Measurements from ENCODE around the gene SUN2.

Gene SUN2

DNA sequence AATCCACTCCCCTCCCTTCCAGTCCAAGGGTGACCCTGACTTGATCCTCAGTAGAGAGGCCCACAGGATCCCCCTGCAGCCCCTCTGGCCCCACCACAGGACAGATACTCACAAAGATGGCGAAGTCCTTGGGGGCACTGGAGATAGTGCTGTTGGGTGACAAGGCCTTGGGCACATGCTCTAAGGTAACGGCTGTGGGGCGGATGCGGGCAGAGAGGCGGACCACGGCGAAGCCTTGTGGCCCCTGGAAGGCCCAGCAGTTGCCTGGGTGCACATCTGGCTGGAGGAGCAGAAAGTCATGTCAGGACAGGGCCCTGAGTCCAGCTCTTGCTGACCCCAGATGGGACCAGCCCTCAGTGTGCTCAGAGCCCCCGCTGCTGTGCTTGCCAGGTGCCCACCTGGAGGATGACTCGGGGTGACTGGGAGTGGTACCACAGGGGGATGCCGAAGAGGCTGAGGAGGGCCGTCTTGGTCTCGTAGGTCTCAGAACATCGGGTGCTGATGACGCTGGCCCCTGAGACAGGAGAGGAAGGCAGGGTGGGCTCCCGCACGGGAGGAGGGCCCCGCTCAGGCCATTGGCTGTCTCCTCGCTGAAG lies 17.2 kb downstream of the SUN2 start:
- H3K9me3 Mint-ChIP-seq, result no peaks in the 10 kb centered on the region
- no peaks in the 10 kb centered on the region for H3K27me3 Mint-ChIP-seq
- H3K4me3 Mint-ChIP-seq, result no peak overlapping the region
- DNase-seq, result no peak
- peaks cover 100% of the 10 kb centered on the region for H3K36me3 Mint-ChIP-seq (ENCODE audit: low read depth)
- H3K4me1 Mint-ChIP-seq (ENCODE audit: low read depth), result peaks cover 51% of the 10 kb centered on the region
- peak overlapping the region; percentile 83 for H3K27ac Mint-ChIP-seq

DNA sequence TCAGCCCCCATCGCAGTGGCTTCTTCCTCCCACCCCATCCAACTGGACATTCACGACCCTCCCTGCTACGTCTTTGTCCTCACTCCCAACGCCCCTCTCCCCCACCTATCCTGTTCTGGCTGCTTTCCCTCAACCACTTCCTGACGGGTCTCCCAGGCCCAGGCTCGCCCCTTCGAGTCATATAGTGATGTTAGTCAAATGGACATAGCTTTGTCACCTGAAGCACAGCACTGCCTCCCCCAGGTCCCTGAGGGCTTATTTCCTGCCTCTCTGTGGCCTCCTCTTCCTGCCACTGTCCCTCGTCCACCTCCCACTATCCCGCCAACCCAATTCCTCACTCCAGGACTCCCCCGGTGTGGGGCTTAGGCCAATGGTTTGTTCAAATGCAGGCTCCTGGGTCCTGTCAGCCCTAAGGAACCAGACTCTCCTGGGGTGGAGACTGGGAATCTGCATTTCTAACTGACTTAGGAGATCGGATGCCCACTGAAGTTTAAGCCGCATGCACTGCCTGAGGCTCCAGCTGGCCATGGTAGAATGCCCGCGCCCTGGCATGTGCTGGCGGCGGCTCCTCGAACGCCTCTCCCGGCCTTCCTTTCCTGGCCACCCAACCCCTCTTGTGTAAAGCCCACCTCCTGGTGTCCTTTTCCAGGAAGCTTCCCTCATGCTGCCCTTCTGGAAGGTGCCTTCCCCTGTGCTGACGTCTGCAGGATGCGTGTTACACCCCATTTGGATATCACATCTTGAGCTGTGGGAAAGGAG lies 18.3 kb downstream of the SUN2 start:
- Mint-ChIP-seq H3K27me3 (no peaks in the 10 kb centered on the region), H3K4me3 (no peak overlapping the region), H3K4me1 (ENCODE audit: low read depth) (peaks cover 56% of the 10 kb centered on the region), H3K36me3 (ENCODE audit: low read depth) (peaks cover 100% of the 10 kb centered on the region), H3K9me3 (no peaks in the 10 kb centered on the region), H3K27ac (peak overlapping the region; percentile 83)
- DNase-seq, result no peak

DNA sequence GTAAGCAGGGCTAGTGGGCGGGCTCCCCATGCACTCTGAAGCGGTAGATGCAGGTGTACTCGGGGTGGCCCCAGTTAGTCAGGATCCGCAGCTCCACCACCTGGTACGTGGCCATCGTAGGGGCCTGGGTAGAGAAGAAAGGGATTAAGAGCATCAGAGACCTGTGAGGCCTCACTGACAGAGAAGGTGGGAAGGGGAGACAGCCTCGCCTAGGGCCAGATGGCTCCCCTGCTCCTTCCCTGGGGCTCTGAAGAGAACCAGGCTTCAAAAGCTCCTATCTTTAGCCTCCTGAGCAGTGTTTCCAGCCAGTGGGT lies 19.6 kb downstream of the SUN2 start:
- no peaks in the 10 kb centered on the region for H3K27me3 Mint-ChIP-seq
- no peak overlapping the region for H3K4me3 Mint-ChIP-seq
- no peaks in the 10 kb centered on the region for H3K9me3 Mint-ChIP-seq
- DNase-seq, result no peak
- H3K27ac Mint-ChIP-seq, result peak overlapping the region; percentile 83
- H3K36me3 Mint-ChIP-seq (ENCODE audit: low read depth), result peaks cover 100% of the 10 kb centered on the region
- peaks cover 52% of the 10 kb centered on the region for H3K4me1 Mint-ChIP-seq (ENCODE audit: low read depth)

DNA sequence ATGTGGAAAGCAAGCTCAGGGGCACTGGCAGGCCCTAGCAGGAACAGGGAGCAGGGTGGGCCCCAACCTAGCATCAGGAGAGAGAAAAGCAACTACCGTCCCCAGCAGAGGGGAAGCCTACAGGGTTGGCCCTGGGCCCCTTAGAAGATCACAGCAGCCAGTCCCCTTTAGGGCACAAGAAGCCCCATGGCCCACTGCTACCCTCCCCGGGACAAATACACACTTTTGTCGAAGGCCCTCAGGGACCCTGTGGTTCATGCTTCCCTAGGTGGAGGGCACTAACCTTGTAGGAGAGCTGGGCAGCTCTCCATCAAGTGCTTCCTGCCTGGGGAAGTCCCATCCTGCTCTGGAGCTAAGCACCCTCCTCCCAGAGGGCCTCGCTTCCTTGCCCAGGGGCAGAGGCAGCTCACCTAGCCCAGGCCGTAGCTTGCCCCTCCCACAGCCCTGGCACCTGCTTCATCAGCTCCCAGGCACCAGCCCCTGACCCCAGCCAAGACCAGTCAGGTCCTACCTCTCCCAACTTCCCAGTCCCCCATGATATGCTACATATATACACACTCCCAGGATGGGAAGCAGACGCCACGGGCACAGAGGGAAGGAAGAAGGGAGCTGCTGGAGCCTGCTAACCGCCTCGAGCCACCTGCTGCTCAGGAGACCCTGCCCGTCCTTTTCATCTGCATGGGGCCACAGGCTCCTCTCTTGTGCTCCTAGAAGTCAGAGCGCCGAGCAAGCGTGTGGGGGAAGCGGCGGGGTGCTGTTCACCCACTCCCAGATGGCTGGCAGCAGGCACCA lies 20.1 kb downstream of the SUN2 start:
- Mint-ChIP-seq H3K9me3 (no peaks in the 10 kb centered on the region), H3K27ac (peak overlapping the region; percentile 83), H3K27me3 (no peaks in the 10 kb centered on the region), H3K4me1 (ENCODE audit: low read depth) (peaks cover 48% of the 10 kb centered on the region), H3K4me3 (no peak overlapping the region), H3K36me3 (ENCODE audit: low read depth) (peaks cover 100% of the 10 kb centered on the region)
- DNase-seq, result no peak

DNA sequence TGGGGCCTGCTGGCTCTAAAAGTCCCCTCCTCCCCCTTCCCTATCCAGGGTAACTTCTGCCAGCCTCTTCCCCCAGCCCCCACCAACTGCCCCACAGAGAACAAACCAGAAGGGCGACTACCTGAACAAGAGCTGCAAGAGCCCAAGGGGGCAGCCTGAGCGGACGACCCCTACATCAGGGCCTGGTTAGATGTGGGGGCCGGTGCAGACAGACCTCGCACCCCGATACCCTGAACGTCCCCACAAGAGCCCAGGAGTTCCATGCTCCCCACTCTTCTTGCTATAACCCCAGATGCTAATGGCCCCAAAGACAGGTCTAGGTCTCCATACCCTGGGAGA lies 20.7 kb downstream of the SUN2 start:
- peaks cover 48% of the 10 kb centered on the region for H3K4me1 Mint-ChIP-seq (ENCODE audit: low read depth)
- H3K27me3 Mint-ChIP-seq, result no peaks in the 10 kb centered on the region
- no peaks in the 10 kb centered on the region for H3K9me3 Mint-ChIP-seq
- no peak overlapping the region for H3K4me3 Mint-ChIP-seq
- DNase-seq, result no peak
- H3K36me3 Mint-ChIP-seq (ENCODE audit: low read depth), result peaks cover 100% of the 10 kb centered on the region
- H3K27ac Mint-ChIP-seq, result peak overlapping the region; percentile 83

DNA sequence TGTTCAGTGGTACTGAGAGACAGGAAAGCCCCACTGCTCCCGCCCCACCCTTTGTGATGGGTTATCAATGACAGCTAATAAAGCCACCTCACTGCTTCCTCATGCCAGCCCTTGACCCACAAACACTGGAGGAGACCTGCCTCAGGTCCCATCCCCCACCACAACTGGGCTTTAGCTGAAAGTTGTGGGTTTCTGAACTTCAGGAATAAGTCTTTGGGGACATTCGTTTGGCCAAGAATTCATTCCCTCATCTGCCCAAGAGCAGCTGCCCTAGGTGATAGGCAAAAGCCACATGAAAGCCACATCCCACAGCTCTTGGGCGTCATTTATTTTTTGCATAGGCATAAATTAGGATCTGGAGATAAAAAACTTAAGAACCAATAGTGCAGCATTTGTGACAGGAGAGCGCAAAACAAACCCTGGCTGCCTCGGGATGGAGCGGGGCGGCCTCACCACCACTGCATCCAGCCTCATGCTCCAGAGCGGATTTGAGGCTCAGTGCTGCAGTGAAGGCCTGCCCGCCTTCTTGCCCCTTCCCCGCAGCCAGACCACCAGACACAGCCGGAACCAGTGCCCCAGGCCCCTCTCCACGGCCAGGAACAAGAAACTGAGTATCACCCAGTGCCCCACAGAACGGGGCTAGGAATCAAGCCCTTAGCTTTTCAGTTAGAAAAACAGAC lies 21.2 kb downstream of the SUN2 start:
- H3K27ac Mint-ChIP-seq, result peak overlapping the region; percentile 83
- no peak for DNase-seq
- H3K36me3 Mint-ChIP-seq (ENCODE audit: low read depth), result peaks cover 100% of the 10 kb centered on the region
- no peaks in the 10 kb centered on the region for H3K27me3 Mint-ChIP-seq
- no peaks in the 10 kb centered on the region for H3K9me3 Mint-ChIP-seq
- peaks cover 48% of the 10 kb centered on the region for H3K4me1 Mint-ChIP-seq (ENCODE audit: low read depth)
- no peak overlapping the region for H3K4me3 Mint-ChIP-seq

DNA sequence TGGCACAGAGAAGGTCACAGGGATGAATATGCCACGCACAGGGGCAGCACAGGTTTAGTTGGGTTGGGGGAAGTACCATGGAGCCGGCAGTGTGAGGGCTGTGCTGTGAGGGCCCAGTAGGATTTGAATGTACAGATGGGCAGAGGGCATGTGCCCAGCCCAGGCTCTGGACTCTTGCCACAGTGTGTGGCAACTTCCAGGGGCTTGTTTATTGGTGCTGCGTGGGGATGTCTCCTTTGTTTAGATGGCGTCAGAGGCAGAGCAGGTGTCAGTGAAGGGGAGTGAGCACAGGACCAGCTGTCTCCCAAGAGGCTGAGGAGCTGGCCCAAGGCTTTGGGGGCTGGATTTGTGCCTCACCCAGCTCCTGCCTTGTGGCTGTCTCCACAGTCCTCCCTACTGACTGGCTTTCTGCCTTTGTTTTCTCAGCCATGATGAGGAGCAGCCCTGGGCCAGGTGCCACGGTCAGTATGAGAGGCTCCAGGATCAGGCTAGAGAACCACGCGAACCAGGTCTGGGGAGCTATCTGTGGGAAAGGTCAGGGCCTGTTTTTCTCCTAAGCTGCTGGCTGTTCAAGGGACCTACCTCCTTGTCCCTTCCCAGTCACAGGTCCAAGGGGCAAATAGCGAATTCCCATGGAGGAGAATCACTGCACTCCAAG lies 21.9 kb downstream of the SUN2 start:
- no peaks in the 10 kb centered on the region for H3K9me3 Mint-ChIP-seq
- H3K4me1 Mint-ChIP-seq (ENCODE audit: low read depth), result peaks cover 47% of the 10 kb centered on the region

DNA sequence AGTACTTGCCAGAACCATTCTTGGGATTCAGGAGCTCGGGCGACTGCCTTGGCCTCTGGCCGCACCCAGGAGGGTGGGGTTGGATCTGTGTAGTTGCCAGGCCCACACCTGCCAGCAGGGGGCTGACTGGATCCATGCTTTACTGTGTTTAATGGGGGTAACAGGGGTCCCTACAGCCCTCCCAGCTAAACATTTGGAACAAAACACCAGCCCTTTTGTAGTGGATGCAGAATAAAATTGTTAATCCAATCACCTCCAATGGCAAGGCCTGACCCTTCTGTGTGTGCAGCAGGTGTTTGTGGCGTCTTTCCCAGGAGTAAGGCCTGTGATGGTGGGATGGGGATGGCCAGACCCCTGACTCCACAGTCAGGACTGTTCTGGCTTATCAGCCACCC lies 22.5 kb downstream of the SUN2 start:
- Mint-ChIP-seq H3K27ac (peak overlapping the region; percentile 83), H3K27me3 (no peaks in the 10 kb centered on the region), H3K4me1 (ENCODE audit: low read depth) (peaks cover 44% of the 10 kb centered on the region), H3K36me3 (ENCODE audit: low read depth) (peaks cover 100% of the 10 kb centered on the region), H3K9me3 (no peaks in the 10 kb centered on the region), H3K4me3 (no peak overlapping the region)
- DNase-seq, result peak; percentile 70

More for the DNA sequence above, 21.9 kb downstream of the SUN2 start:
- no peaks in the 10 kb centered on the region for H3K27me3 Mint-ChIP-seq
- H3K27ac Mint-ChIP-seq, result peak overlapping the region; percentile 83
- no peak for DNase-seq
- H3K36me3 Mint-ChIP-seq (ENCODE audit: low read depth), result peaks cover 100% of the 10 kb centered on the region
- H3K4me3 Mint-ChIP-seq, result no peak overlapping the region

DNA sequence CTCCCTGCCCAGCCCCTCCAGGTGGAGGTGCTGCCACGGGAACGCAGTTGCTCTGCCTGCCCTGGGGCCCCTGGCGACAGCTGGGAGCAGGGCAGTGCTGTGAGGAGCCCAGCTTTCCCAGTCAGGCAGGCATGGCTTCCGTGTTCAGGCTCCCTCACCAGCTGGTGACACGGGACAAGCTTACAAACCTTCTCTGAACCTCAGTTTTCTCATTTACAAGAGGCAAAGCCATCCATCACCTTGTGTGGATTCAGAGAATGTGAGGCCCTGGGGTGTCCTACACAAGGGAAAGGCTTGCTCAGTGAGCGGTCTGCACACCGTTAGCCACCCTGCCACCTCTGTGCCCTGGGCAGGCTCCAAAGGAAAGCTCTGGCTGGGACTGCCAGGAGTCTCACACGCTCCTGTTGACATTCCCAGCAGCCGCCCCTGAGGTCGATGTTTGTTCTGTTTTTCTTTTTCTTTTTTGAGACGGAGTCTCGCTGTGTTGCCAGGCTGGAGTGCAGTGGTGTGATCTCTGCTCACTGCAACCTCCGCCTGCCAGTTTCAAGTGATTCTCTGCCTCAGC lies 23.5 kb downstream of the SUN2 start:
- peak overlapping the region; percentile 83 for H3K27ac Mint-ChIP-seq
- peaks cover 35% of the 10 kb centered on the region for H3K4me1 Mint-ChIP-seq (ENCODE audit: low read depth)
- no peaks in the 10 kb centered on the region for H3K9me3 Mint-ChIP-seq
- H3K4me3 Mint-ChIP-seq, result no peak overlapping the region
- no peaks in the 10 kb centered on the region for H3K27me3 Mint-ChIP-seq
- no peak for DNase-seq
- peaks cover 100% of the 10 kb centered on the region for H3K36me3 Mint-ChIP-seq (ENCODE audit: low read depth)

DNA sequence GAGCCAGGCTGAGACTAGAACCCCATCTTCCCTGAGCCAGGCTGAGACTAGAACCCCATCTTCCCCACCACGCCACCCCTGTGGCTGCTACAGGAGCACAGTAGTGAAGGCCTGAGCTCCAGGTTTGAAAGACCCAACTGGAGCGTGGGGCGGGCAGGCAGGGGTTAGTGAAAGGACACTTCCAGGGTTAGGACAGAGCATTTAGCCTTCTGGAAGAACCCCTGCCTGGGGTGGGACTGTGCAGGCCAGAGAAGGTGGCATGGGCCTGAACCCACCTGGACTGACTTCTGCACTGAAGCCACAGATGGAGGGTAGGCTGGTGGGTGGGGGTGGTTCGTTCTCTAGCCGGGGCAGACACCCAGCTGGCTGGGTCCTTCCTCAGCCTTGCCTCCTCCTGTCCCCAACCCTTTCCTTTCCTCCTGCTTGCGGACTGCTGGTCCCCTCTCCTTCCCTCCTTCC lies 24.1 kb downstream of the SUN2 start:
- Mint-ChIP-seq H3K9me3 (no peaks in the 10 kb centered on the region), H3K27me3 (no peaks in the 10 kb centered on the region), H3K4me1 (ENCODE audit: low read depth) (peaks cover 31% of the 10 kb centered on the region), H3K4me3 (no peak overlapping the region), H3K36me3 (ENCODE audit: low read depth) (peaks cover 100% of the 10 kb centered on the region), H3K27ac (peak overlapping the region; percentile 83)
- no peak for DNase-seq

DNA sequence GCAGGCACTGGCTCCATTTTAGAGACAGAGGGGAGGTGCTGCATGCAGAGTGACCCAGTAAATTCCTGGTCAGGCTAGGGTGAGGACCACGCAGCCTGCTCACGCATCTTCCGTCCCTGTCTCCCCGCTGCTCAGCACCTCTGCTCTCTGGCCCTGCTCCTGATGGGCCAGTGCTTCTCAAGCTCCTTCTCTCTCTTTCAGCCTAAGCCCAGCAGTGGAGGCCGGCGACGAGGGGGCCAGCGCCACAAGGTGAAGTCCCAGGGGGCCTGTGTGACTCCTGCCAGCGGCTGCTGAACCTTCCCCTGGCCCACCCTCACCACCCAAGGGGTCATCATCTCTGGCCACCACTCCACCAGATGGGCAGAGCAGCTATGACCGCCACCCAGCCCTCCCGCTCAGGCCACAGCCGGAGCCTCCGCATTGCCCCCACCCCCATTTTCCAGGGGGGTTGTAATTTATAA lies 25.4 kb downstream of the SUN2 start:
- H3K27me3 Mint-ChIP-seq, result no peaks in the 10 kb centered on the region
- DNase-seq, result no peak
- no peaks in the 10 kb centered on the region for H3K9me3 Mint-ChIP-seq
- H3K4me3 Mint-ChIP-seq, result no peak overlapping the region
- peak overlapping the region; percentile 42 for H3K27ac Mint-ChIP-seq
- peaks cover 20% of the 10 kb centered on the region for H3K4me1 Mint-ChIP-seq (ENCODE audit: low read depth)
- peaks cover 100% of the 10 kb centered on the region for H3K36me3 Mint-ChIP-seq (ENCODE audit: low read depth)

DNA sequence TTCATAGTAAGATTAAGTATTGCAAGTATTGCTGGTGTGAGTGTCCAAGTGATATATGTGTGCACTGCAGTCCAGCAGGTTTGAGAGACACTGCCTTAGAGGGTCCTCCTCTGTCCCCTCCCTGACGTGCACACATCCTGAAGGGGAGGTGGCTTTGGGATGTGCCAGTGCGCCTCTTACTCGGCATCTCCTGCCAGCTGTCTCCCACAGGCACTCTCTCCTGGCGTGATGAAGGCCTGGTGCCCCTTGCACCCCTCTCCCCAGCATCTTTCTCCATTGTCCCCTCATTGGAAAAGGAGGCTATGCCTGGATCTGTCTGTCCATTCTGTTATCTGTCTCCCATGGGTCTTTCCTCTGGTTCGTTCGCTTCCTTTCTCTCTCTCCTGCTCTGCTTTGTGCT lies 25.9 kb downstream of the SUN2 start:
- DNase-seq, result no peak
- peaks cover 100% of the 10 kb centered on the region for H3K36me3 Mint-ChIP-seq (ENCODE audit: low read depth)
- H3K4me1 Mint-ChIP-seq (ENCODE audit: low read depth), result peaks cover 16% of the 10 kb centered on the region
- H3K27me3 Mint-ChIP-seq, result no peaks in the 10 kb centered on the region
- peak overlapping the region; percentile 42 for H3K27ac Mint-ChIP-seq
- no peaks in the 10 kb centered on the region for H3K9me3 Mint-ChIP-seq
- no peak overlapping the region for H3K4me3 Mint-ChIP-seq

DNA sequence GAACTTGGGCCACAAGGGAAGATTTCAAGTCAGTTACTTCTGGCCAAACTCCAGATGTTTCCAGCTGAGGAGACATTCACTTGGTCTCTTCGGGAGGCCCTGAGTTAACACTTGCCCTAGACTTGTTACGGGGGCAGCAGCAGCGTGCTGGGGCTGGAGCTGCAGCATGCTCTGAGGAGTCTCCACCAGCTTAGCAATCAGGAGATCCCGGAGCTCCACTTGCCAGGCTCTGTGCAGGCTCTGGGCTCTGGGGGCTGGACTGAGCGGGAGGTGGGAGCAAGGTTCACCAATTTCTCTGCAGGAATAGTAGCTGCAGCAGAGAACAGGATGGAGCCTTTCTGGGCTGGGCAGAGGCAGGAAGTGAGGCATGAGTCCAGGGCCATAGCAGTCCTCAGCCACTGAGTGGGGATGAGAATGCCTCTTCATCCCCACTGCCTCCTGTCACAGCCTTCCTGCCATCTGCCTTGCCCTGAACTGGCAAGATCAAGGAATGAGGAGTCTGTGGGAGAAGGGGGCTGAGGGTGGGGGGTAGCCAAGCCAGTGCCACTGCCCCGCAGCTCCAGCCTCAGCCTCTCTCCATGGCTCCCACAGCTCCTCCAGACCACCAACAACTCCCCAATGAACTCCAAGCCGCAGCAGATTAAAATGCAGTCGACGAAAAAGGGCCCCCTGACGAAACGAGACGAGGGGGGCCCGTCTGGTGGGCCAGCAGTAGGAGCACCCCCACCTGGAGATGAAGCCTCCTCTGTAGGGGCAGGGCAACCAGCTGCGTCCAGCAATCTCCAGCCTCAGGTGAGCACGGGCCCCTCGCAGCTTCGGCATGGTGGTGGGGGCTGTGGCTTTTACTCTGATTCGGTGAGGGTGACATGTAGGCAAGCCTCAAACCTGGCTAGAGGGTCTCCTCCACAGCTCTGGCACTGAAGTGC lies 26.7 kb downstream of the SUN2 start:
- Mint-ChIP-seq H3K4me3 (no peak overlapping the region), H3K27me3 (no peaks in the 10 kb centered on the region), H3K36me3 (ENCODE audit: low read depth) (peaks cover 100% of the 10 kb centered on the region), H3K9me3 (no peaks in the 10 kb centered on the region), H3K27ac (peak overlapping the region; percentile 74), H3K4me1 (ENCODE audit: low read depth) (peaks cover 10% of the 10 kb centered on the region)
- DNase-seq, result no peak

Data from activated T-cell treated with anti-CD3 and anti-CD28 coated beads, Interleukin-2, amount 50 U/mL, for 24 hours (primary cell).